NT2/D1 (cell line): ENCODE results near the gene ZNF528.

Experiments used
- YY1 ChIP-seq: IDR thresholded peaks from 2 replicates; pipeline ENCODE4 v1.6.1; 2011; ENCODE audit not compliant: insufficient read length, insufficient read depth
- ZNF274 ChIP-seq: IDR thresholded peaks from 2 replicates; pipeline ENCODE4 v1.6.1; 2011; ENCODE audit warnings: mild to moderate bottlenecking, low read depth, low read length

DNA sequence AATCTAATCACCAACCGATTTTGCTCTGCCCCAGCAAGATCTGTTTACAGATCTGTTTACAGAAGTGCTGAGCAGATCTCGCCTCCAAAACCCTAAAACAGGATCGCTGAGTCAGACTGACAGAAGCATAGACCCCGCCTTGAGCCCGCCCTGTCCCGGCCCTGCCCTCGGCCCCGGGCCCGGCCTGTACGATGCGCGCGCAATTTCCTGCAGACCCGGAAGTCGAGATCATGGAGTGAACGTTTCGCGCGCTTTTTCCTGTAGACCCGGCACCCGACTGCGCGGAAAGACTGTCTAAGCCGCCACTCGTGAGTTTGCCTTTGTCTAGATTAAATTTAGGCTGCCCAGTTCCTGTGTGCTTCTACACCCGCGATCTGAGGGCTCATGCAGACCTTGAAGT lies 31.3 kb downstream of the ZNF528 start, which contains the start of gene ZNF534:
- TF ChIP-seq ZNF274 (no peak), YY1 (no peak)
